HG02840 (cell line): ENCODE results near the gene TRAPPC6A.

Source experiments
- ATAC-seq: cut with Tn5 transposase; IDR thresholded peaks from one replicate; pipeline ENCODE4 v1.9.1; 2021; ENCODE audit warnings: mild to moderate bottlenecking, moderate library complexity, moderate number of reproducible peaks; ENCODE audit not compliant: unreplicated experiment, low FRiP score

TRAPPC6A gene

GRCh38 chr19:45177817-45178261 lies at the start of gene TRAPPC6A:
Gene TRAPPC6A (minus strand): TSS chr19:45178237. CDS start chr19:45178218, 19 bp downstream.
- no peak for ATAC-seq

GRCh38 chr19:45224645-45225044 lies 46.6 kb upstream of the TRAPPC6A start:
- ATAC-seq, result no peak

- ATAC-seq, result no peak
These were observed 45.8 kb upstream of the TRAPPC6A start for GRCh38 chr19:45223879-45224278.

GRCh38 chr19:45222724-45223123 lies 44.7 kb upstream of the TRAPPC6A start:
- ATAC-seq, result no peak

- no peak for ATAC-seq
These were observed 41.1 kb upstream of the TRAPPC6A start for GRCh38 chr19:45218911-45219743.

GRCh38 chr19:45218426-45218825 lies 40.4 kb upstream of the TRAPPC6A start:
- ATAC-seq, result no peak

GRCh38 chr19:45217957-45218334 lies 39.9 kb upstream of the TRAPPC6A start:
- ATAC-seq, result no peak

- ATAC-seq, result no peak
These were observed 39.3 kb upstream of the TRAPPC6A start for GRCh38 chr19:45217193-45217956.

- ATAC-seq, result no peak
These were observed 38.6 kb upstream of the TRAPPC6A start for GRCh38 chr19:45216667-45217066.

- ATAC-seq, result no peak
These were observed 37.6 kb upstream of the TRAPPC6A start for GRCh38 chr19:45215391-45216191.

- no peak for ATAC-seq
These were observed 35.0 kb upstream of the TRAPPC6A start for GRCh38 chr19:45213031-45213430.

- no peak for ATAC-seq
These were observed 33.8 kb upstream of the TRAPPC6A start for GRCh38 chr19:45211751-45212381.

GRCh38 chr19:45206328-45206727 lies 28.3 kb upstream of the TRAPPC6A start:
- ATAC-seq, result no peak

- ATAC-seq, result no peak
These were observed 27.8 kb upstream of the TRAPPC6A start for GRCh38 chr19:45205810-45206209.

GRCh38 chr19:45202637-45203036 lies 24.6 kb upstream of the TRAPPC6A start:
- ATAC-seq, result no peak

- no peak for ATAC-seq
These were observed 22.5 kb upstream of the TRAPPC6A start for GRCh38 chr19:45200568-45200967.

- no peak for ATAC-seq
These were observed 17.7 kb upstream of the TRAPPC6A start for GRCh38 chr19:45195764-45196163.

- ATAC-seq, result no peak
These were observed 13.3 kb upstream of the TRAPPC6A start for GRCh38 chr19:45191375-45191774.

GRCh38 chr19:45189971-45190370 lies 11.9 kb upstream of the TRAPPC6A start:
- no peak for ATAC-seq

GRCh38 chr19:45187421-45188100 lies 9.5 kb upstream of the TRAPPC6A start:
- ATAC-seq, result no peak
